ENCODE data around the gene TCF15. TPM values are rescaled to one million over a fixed set of nuclear protein-coding genes. Genes with fewer than 3 reads are reported as not detected.

TCF15 gene
- total RNA-seq, 2 experiments from 2014 or later: 0.23 TPM; not detected in 1

DNA sequence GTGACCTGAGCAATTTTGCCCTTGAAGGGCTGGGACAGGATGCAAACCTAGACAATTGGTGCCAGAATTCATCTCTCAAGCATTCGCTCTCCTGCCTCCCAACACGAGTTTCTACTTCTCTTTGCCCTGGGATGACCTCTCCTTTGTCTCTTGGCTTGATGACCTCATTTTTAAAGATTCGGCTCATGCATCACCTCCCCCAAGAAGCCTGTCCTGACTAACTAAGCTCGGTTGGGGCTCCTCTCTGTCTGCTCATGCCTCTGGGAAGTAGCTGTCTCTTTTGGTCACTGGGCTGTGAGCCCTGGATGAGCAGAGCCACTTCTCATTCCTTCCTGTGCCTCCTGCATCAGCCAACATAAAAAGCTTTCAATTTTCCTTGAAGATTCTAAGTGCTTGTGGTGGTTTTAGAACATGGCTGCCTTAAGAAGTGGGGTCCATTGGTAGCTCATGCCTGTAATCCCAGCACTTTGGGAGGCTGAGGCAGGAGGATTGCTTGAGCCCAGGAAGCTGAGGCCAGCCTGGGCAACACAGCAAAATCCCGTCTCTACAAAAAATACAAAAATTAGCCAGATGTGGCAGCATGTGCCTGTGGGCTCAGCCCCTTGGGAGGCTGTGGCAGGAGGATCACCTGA lies 11.1 kb upstream of the TCF15 start:
- ATAC-seq: no peak
- CTCF ChIA-PET: interaction anchor here (1.5 to 1.6 kb wide), 2 partner anchors 24 to 26 kb away, joined by 3 to 6 read pairs; no protein-coding TSS in a partner anchor
- TF ChIP-seq CTCF (IDR thresholded peaks at IDR 0.05): no peak
- no peaks in the 10 kb centered on the region for H3K36me3 Mint-ChIP-seq (ENCODE audit: low read depth)
- no peak for DNase-seq
- H3K4me1 Mint-ChIP-seq (ENCODE audit: low read depth): no peaks in the 10 kb centered on the region
- POLR2A ChIA-PET: no interaction called here
- no peak overlapping the region for H3K27ac Mint-ChIP-seq
- peaks cover 24% of the 10 kb centered on the region for H3K27me3 Mint-ChIP-seq
- no peak overlapping the region for H3K4me3 Mint-ChIP-seq
- H3K9me3 Mint-ChIP-seq: peaks cover 8% of the 10 kb centered on the region
- intact Hi-C loops (cut with micrococcal nuclease): no loop called here

GRCh38 chr20:620246-620645 lies 10.1 kb upstream of the TCF15 start:
- no peak for TF ChIP-seq CTCF (IDR thresholded peaks at IDR 0.05)
- H3K4me1 Mint-ChIP-seq (ENCODE audit: low read depth): no peaks in the 10 kb centered on the region
- ChIA-PET CTCF (no interaction called here), POLR2A (no interaction called here)
- peaks cover 8% of the 10 kb centered on the region for H3K9me3 Mint-ChIP-seq
- intact Hi-C loops (cut with micrococcal nuclease): no loop called here
- DNase-seq: no peak
- no peak for ATAC-seq
- peaks cover 26% of the 10 kb centered on the region for H3K27me3 Mint-ChIP-seq
- H3K36me3 Mint-ChIP-seq (ENCODE audit: low read depth): no peaks in the 10 kb centered on the region
- H3K4me3 Mint-ChIP-seq: no peak overlapping the region
- H3K27ac Mint-ChIP-seq: no peak overlapping the region

DNA sequence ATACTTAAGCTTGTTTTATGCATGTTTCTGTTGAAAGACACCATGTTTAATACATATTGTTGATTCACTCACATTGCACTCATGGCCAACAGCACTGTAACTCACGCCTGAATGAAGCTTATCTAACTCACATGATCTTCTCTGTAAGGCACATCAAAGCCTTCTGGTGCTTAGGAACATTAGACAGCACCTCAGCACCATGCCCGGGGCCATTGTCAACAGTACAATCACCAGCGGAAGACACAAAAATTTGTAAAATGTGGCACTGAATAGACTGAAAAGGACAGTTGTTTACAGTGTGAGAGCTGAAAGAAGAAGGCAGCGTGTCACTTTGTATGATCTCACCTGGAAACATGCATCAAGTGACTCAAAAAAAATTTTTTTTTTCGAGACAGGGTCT lies 8.9 kb upstream of the TCF15 start:
- no peak for TF ChIP-seq CTCF (IDR thresholded peaks at IDR 0.05)

DNA sequence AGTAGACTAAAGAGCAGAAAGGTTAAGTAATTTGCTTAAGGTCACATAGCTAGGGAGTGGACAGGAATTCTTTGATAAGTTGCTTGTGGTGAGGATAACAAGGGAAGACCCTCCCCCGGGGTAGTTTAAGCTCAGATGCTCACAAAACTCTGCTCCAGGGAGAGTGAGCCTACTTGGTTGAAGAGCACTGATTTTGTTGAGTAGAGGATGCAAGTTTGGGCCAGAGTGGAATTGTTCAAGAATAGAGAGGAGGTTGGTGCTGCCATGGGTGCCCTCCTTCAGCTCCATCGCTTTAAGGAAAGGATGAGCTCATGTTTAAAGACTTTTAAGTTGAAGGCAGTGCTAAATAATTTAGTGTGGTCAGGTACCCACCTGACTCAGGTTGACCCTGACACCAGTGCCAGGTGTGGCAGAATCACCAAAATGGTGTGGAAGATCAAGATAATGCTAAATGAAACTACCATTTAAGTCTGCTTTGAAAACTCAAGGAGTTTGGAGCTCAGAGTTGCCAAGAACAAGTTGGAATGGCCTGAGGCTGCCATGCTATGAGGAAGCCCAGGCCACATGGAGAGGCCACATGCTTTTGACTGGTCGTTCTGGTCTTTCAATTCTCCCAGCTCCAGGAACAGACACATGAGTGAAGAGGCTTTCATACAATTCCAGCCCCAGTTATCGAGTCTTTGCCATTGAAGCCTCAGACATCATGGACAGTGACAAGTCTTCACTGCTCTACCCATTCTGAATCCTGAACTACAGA lies 8.0 kb upstream of the TCF15 start:
- no peak for DNase-seq
- POLR2A ChIA-PET: interaction anchor here (1.4 kb wide), 2 partner anchors 11 to 15 kb away, joined by 3 to 4 read pairs; no protein-coding TSS in a partner anchor
- intact Hi-C loops (cut with micrococcal nuclease): no loop called here
- Mint-ChIP-seq H3K9me3 (peaks cover 8% of the 10 kb centered on the region), H3K27ac (no peak overlapping the region), H3K4me1 (ENCODE audit: low read depth) (no peaks in the 10 kb centered on the region), H3K4me3 (no peak overlapping the region), H3K36me3 (ENCODE audit: low read depth) (no peaks in the 10 kb centered on the region), H3K27me3 (peaks cover 37% of the 10 kb centered on the region)
- CTCF ChIA-PET: interaction anchor here (0.8 to 2.9 kb wide), 3 partner anchors 27 to 121 kb away, joined by 3 to 9 read pairs (median 3); no protein-coding TSS in a partner anchor
- ATAC-seq: no peak
- TF ChIP-seq CTCF (IDR thresholded peaks at IDR 0.05): no peak

More for the DNA sequence above, 8.9 kb upstream of the TCF15 start:
- Mint-ChIP-seq H3K9me3 (peaks cover 8% of the 10 kb centered on the region), H3K27ac (no peak overlapping the region), H3K36me3 (ENCODE audit: low read depth) (no peaks in the 10 kb centered on the region), H3K27me3 (peaks cover 30% of the 10 kb centered on the region), H3K4me1 (ENCODE audit: low read depth) (no peaks in the 10 kb centered on the region), H3K4me3 (no peak overlapping the region)
- no peak for DNase-seq
- POLR2A ChIA-PET: interaction anchor here (1.4 kb wide), 1 partner anchor 15 kb away, joined by 3 read pairs; no protein-coding TSS in a partner anchor
- intact Hi-C loops (cut with micrococcal nuclease): no loop called here
- ATAC-seq: no peak
- CTCF ChIA-PET: interaction anchor here (2.9 kb wide), 1 partner anchor 26 kb away, joined by 9 read pairs; no protein-coding TSS in a partner anchor

GRCh38 chr20:615514-615913 lies 5.4 kb upstream of the TCF15 start:
- no peak for TF ChIP-seq CTCF (IDR thresholded peaks at IDR 0.05)
- Mint-ChIP-seq H3K9me3 (peaks cover 8% of the 10 kb centered on the region), H3K4me1 (ENCODE audit: low read depth) (peaks cover 4% of the 10 kb centered on the region), H3K4me3 (no peak overlapping the region), H3K27me3 (peaks cover 51% of the 10 kb centered on the region), H3K36me3 (ENCODE audit: low read depth) (no peaks in the 10 kb centered on the region), H3K27ac (no peak overlapping the region)
- intact Hi-C loops (cut with micrococcal nuclease): no loop called here
- ATAC-seq (no peak), DNase-seq (no peak)
- CTCF ChIA-PET: no interaction called here
- POLR2A ChIA-PET: interaction anchor here (0.5 kb wide), 1 partner anchor 60 kb away, joined by 3 read pairs; no protein-coding TSS in a partner anchor

Measured in activated CD8-positive, alpha-beta T cell treated with anti-CD3 and anti-CD28 coated beads for 36 hours (primary cell).